SK-N-SH (cell line): ENCODE data around the gene CLASP1. TPM values are rescaled to one million over a fixed set of nuclear protein-coding genes. Genes with fewer than 3 reads are reported as not detected.

Experiments used
- CTCF ChIA-PET: fragments of 300-600, 350-600 bp; formaldehyde crosslinking; extraction: SDS; loops from one replicate; lab custom pipeline; 2021; lab: Yijun Ruan, JAX
- POLR2A ChIA-PET: fragments of 350-600 bp; sonication (Branson Sonifier 250); formaldehyde crosslinking; extraction: SDS; loops from one replicate; lab custom pipeline; 2020; ENCODE audit warnings: antibody characterized with exemption, inconsistent platforms; lab: Yijun Ruan, JAX
- DNase-seq: peaks from one replicate; pipeline ENCODE4 v3.0.0; 2012
- H2AFZ ChIP-seq: fragments of 200-600 bp; sonication (generic); 2 replicates; pipeline ENCODE4 v1.8.1; 2016; ENCODE audit warnings: antibody characterized with exemption, mild to moderate bottlenecking, low read depth
- H3F3A ChIP-seq: fragments of 200-600 bp; sonication (generic); replicated peaks from 2 replicates; pipeline ENCODE3; 2016; ENCODE audit warnings: antibody characterized with exemption, mild to moderate bottlenecking; ENCODE audit not compliant: insufficient read depth
- H3K27ac ChIP-seq, 2 experiments: fragments of 200-500 bp in 1 of 2; fragments of 200-600 bp in 1 of 2; sonication (Bioruptor generic) in 1 of 2; sonication (generic), shearing (Covaris generic) in 1 of 2; 2 replicates each; pipeline versions ENCODE4 v1.5.1 to v1.6.1; 2014 to 2016; ENCODE audit warnings: low read depth in 2 of 2, inconsistent platforms in 1 of 2, low read length in 1 of 2, mild to moderate bottlenecking in 1 of 2, mixed read lengths in 1 of 2
- H3K27me3 ChIP-seq: fragments of 200-600 bp; sonication (generic), shearing (Covaris generic); 2 replicates; pipeline ENCODE4 v1.6.1; 2016; ENCODE audit warnings: mixed run types; ENCODE audit not compliant: insufficient read depth
- H3K36me3 ChIP-seq, 2 experiments: fragments of 200-500 bp in 1 of 2; fragments of 200-600 bp in 1 of 2; sonication (Bioruptor generic) in 1 of 2; sonication (generic) in 1 of 2; replicated peaks in 1 of 2; 2 replicates each; pipeline versions ENCODE3 to v1.5.1; 2014 to 2016; ENCODE audit warnings: low read length in 1 of 2, mild to moderate bottlenecking in 1 of 2; ENCODE audit not compliant: insufficient read depth in 2 of 2, control insufficient read depth in 1 of 2
- H3K4me1 ChIP-seq, 2 experiments: fragments of 200-500 bp in 1 of 2; fragments of 200-600 bp in 1 of 2; sonication (Bioruptor generic) in 1 of 2; sonication (generic), shearing (Covaris generic) in 1 of 2; 2 replicates each; pipeline versions ENCODE4 v1.5.1 to v1.6.1; 2014 to 2016; ENCODE audit warnings: low read depth in 1 of 2, low read length in 1 of 2, mixed run types in 1 of 2; ENCODE audit not compliant: insufficient read depth in 2 of 2, control insufficient read depth in 1 of 2
- H3K4me2 ChIP-seq: fragments of 200-600 bp; sonication (generic), shearing (Covaris generic); 2 replicates; pipeline ENCODE4 v1.6.1; 2017; ENCODE audit warnings: mixed run types
- H3K4me3 ChIP-seq, 2 experiments: fragments of 200-500 bp in 1 of 2; fragments of 200-600 bp in 1 of 2; sonication (Bioruptor generic) in 1 of 2; sonication (generic), shearing (Covaris generic) in 1 of 2; 2 replicates each; pipeline versions ENCODE4 v1.5.1 to v1.8.1; 2014 to 2016; ENCODE audit warnings: low read depth in 2 of 2, inconsistent platforms in 1 of 2, low read length in 1 of 2, mild to moderate bottlenecking in 1 of 2, mixed read lengths in 1 of 2, moderate library complexity in 1 of 2
- H3K79me2 ChIP-seq: fragments of 200-600 bp; sonication (generic); 2 replicates; pipeline ENCODE4 v1.8.1; 2017; ENCODE audit warnings: mild to moderate bottlenecking; ENCODE audit not compliant: insufficient read depth
- H3K9ac ChIP-seq: fragments of 200-600 bp; sonication (generic); 2 replicates; pipeline ENCODE4 v1.6.1; 2017; ENCODE audit warnings: mixed run types
- H3K9me2 ChIP-seq: fragments of 200-600 bp; sonication (generic); 2 replicates; pipeline ENCODE4 v1.6.1; 2017; ENCODE audit warnings: mixed run types
- H3K9me3 ChIP-seq: fragments of 200-600 bp; sonication (generic); 2 replicates; pipeline ENCODE4 v1.6.1; 2017; ENCODE audit warnings: mixed run types, mild to moderate bottlenecking, moderate library complexity
- H4K20me1 ChIP-seq: fragments of 200-600 bp; sonication (generic); 2 replicates; pipeline ENCODE4 v1.6.1; 2017; ENCODE audit warnings: mild to moderate bottlenecking, mixed run types; ENCODE audit not compliant: insufficient read depth
- EZH2phosphoT487 ChIP-seq: fragments of 200-600 bp; sonication (generic); IDR thresholded peaks from 2 replicates; pipeline ENCODE4 v1.6.1; 2017; ENCODE audit warnings: low read depth, mixed run types, mild to moderate bottlenecking, antibody characterized with exemption, moderate library complexity, borderline replicate concordance
- FOSL2 ChIP-seq: IDR thresholded peaks from 2 replicates; pipeline ENCODE4 v1.4.0; 2012; ENCODE audit warnings: low read depth, mild to moderate bottlenecking, moderate library complexity, borderline replicate concordance
- GABPA ChIP-seq: IDR thresholded peaks from 2 replicates; pipeline ENCODE4 v1.4.0; 2012; ENCODE audit warnings: low read depth, mild to moderate bottlenecking
- GATA2 ChIP-seq: sonication (generic); formaldehyde crosslinking; IDR thresholded peaks from 2 replicates; pipeline ENCODE4 v1.5.0; 2020; ENCODE audit warnings: mild to moderate bottlenecking, missing genetic modification reagents
- JUND ChIP-seq: IDR thresholded peaks from 2 replicates; pipeline ENCODE4 v1.4.0; 2012
- MXI1 ChIP-seq: IDR thresholded peaks from 2 replicates; pipeline ENCODE4 v1.6.1; 2012; ENCODE audit warnings: mild to moderate bottlenecking, low read depth, low read length, improper control_type of control experiment
- NFIC ChIP-seq: IDR thresholded peaks from 2 replicates; pipeline ENCODE4 v1.4.0; 2012; ENCODE audit warnings: borderline replicate concordance
- NRF1 ChIP-seq: IDR thresholded peaks from 2 replicates; pipeline ENCODE4 v1.6.1; 2012; ENCODE audit warnings: low read depth, mild to moderate bottlenecking, low read length
- POLR2AphosphoS5 ChIP-seq: IDR thresholded peaks from 2 replicates; pipeline ENCODE4 v1.6.1; 2012; ENCODE audit warnings: low read depth, low read length
- RAD21 ChIP-seq: IDR thresholded peaks from 2 replicates; pipeline ENCODE4 v1.6.1; 2012; ENCODE audit warnings: mild to moderate bottlenecking, low read length
- RCOR1 ChIP-seq: fragments of 150-350 bp; IDR thresholded peaks from 2 replicates; pipeline ENCODE4 v1.6.1; 2017; ENCODE audit warnings: antibody characterized with exemption, low read length
- SMC3 ChIP-seq: IDR thresholded peaks from 2 replicates; pipeline ENCODE4 v1.6.1; 2012; ENCODE audit warnings: low read depth, low read length, improper control_type of control experiment
- TCF12 ChIP-seq: IDR thresholded peaks from 2 replicates; pipeline ENCODE4 v1.4.0; 2012
- TEAD4 ChIP-seq: IDR thresholded peaks from 2 replicates; pipeline ENCODE4 v1.4.0; 2012; ENCODE audit warnings: mild to moderate bottlenecking, borderline replicate concordance; ENCODE audit not compliant: insufficient read depth
- YY1 ChIP-seq: IDR thresholded peaks from 2 replicates; pipeline ENCODE4 v1.4.0; 2012; ENCODE audit warnings: low read depth, mild to moderate bottlenecking
- WGBS: methylation state at CpG from one replicate; pipeline ENCODE4 v1.1.6; 2017; ENCODE audit warnings: low lambda C conversion rate; 5-methylcytosine and 5-hydroxymethylcytosine counted together
- polyA plus RNA-seq, 3 experiments: library from polyadenylated mRNA; depleted of rRNA; stranded (reverse); fragments of >200 nt; gene quantifications; 2 replicates each; pipeline ENCODE4 v1.2.3, GENCODE V29; 2012
- TF ChIP-seq, protein P1 (sequence below): IDR thresholded peaks from 2 replicates; pipeline ENCODE4; 2012
- TF ChIP-seq, protein P2 (sequence below): IDR thresholded peaks from 2 replicates; pipeline ENCODE4 v1.4.0; 2012; ENCODE audit warnings: low read depth, borderline replicate concordance
- TF ChIP-seq, protein P3 (sequence below): IDR thresholded peaks from 2 replicates; pipeline ENCODE4 v1.4.0; 2012; ENCODE audit warnings: low read depth

The CLASP1 gene
- polyA plus RNA-seq, 1 of the 3 experiments (the other 2 are of a cell fraction), result 4.9 TPM

DNA sequence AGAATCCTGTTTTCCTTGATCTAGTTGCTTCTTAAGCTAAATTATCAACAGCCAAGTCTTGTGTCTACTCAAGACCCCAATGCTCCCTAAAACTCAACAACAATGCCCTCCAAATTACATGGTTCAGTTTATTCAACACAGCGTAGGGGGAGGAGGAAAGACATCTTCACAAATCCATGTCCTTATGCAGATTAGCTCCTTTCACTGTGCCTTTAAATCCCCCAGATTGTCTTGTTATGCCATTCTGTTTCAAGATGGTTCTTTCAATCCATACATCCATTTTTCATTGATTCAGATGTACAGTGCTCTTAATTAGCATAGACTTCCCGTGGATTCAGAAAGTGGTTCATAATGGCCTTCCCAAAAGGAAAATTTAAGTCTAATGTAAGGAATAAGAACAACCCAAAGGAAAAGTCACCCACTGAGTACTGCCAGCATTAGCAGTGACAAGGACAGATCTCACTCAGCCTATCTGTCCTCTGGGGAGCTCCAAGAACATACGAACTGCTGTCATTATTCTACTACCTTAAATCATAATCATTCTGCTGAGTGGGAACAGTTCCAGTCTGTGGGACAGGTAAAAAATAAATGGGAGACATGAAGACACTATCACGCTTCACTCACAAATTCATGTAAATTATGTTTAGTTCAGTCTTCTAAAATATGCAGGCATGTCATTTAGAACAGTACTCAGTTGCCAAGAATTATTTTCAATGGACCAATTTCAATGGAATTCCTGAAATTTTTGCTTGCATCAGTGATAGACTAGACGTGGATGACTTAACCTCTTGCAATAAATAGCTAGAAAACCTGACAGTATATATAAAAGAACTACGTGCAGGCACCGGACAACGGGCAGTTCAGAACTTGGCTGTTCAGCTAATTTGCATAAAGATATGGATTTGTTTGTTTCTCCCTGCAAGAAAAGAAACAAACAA is 177.5 kb downstream of the CLASP1 start:
- no peak overlapping the region for H2AFZ ChIP-seq
- TF ChIP-seq EZH2phosphoT487, result no peak
- peak; percentile 57; the same call in 1 of the 2 replicates for TF ChIP-seq NFIC
- peak; percentile 2; the same call in 1 of the 2 replicates for TF ChIP-seq FOSL2
- TF ChIP-seq TCF12, result peak; percentile 21; the same call in 1 of the 2 replicates
- TF ChIP-seq TEAD4, result peak; percentile 69; the same call in 1 of the 2 replicates
- TF ChIP-seq, protein P1, sequence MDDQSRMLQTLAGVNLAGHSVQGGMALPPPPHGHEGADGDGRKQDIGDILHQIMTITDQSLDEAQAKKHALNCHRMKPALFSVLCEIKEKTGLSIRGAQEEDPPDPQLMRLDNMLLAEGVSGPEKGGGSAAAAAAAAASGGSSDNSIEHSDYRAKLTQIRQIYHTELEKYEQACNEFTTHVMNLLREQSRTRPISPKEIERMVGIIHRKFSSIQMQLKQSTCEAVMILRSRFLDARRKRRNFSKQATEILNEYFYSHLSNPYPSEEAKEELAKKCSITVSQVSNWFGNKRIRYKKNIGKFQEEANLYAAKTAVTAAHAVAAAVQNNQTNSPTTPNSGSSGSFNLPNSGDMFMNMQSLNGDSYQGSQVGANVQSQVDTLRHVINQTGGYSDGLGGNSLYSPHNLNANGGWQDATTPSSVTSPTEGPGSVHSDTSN, result no peak
- TF ChIP-seq, protein P2, sequence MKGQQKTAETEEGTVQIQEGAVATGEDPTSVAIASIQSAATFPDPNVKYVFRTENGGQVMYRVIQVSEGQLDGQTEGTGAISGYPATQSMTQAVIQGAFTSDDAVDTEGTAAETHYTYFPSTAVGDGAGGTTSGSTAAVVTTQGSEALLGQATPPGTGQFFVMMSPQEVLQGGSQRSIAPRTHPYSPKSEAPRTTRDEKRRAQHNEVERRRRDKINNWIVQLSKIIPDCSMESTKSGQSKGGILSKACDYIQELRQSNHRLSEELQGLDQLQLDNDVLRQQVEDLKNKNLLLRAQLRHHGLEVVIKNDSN, result no peak
- H3K79me2 ChIP-seq, result peaks cover 38% of the 10 kb centered on the region; the same call in 1 of the 2 replicates
- peak overlapping the region; percentile 14; the same call in 1 of the 2 replicates for H3K4me2 ChIP-seq
- ChIA-PET CTCF (interaction anchor here (1.0 to 1.9 kb wide), 3 partner anchors 9 to 13 kb away, joined by 4 to 9 read pairs (median 6); no protein-coding TSS in a partner anchor), POLR2A (no interaction called here)
- no peaks in the 10 kb centered on the region for H3K9me3 ChIP-seq
- H3K9me2 ChIP-seq, result no peaks in the 10 kb centered on the region
- H3K9ac ChIP-seq, result no peak overlapping the region
- H3K36me3 ChIP-seq, result peaks cover 14 to 35% of the 10 kb centered on the region in 2 experiments
- DNase-seq, result no peak
- peak overlapping the region in 1 of 2 experiments; percentile 8; a peak in 1 of 4 replicates for H3K27ac ChIP-seq
- H4K20me1 ChIP-seq, result peaks cover 15% of the 10 kb centered on the region; the same call in 1 of the 2 replicates
- no peaks in the 10 kb centered on the region for H3K27me3 ChIP-seq
- WGBS, result 79% methylated on average over 8 of the region's 8 CpGs
- peaks cover 10 to 25% of the 10 kb centered on the region in 2 experiments for H3K4me1 ChIP-seq
- no peak overlapping the region for H3K4me3 ChIP-seq
- no peaks in the 10 kb centered on the region for H3F3A ChIP-seq

DNA sequence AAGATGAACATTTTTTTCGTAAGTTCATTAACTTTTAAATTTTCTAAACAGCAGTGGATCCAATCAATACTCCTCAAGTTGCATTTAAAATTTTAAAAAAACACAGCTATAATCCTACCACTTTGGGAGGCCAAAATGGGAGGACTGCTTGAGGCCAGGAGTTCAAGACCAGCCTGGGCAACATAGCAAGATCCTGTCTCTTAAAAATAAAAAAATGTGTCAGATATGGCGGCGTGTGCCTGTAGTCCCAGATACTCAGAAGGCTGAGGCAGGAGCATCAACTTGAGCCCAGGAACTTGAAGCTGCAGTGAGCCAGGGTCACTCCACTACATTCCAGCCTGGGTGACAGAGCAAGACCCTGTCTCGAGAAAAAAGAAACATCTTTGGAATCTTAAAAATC is 178.3 kb downstream of the CLASP1 start:
- Histone ChIP-seq H3K9me3 (no peaks in the 10 kb centered on the region), H3K79me2 (peaks cover 34% of the 10 kb centered on the region; the same call in 1 of the 2 replicates), H4K20me1 (peaks cover 6% of the 10 kb centered on the region; the same call in 1 of the 2 replicates), H3K27me3 (no peaks in the 10 kb centered on the region), H3K9ac (no peak overlapping the region), H3K36me3 (peaks cover 17 to 43% of the 10 kb centered on the region in 2 experiments), H3F3A (no peaks in the 10 kb centered on the region)
- TF ChIP-seq GABPA (no peak), SMC3 (no peak), RAD21 (no peak), JUND (no peak), POLR2AphosphoS5 (no peak), GATA2 (CRISPR knock-in tag) (no peak), MXI1 (no peak), YY1 (no peak), RCOR1 (no peak), NFIC (no peak), NRF1 (no peak)
- TF ChIP-seq, protein P3, sequence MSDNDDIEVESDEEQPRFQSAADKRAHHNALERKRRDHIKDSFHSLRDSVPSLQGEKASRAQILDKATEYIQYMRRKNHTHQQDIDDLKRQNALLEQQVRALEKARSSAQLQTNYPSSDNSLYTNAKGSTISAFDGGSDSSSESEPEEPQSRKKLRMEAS, result no peak
- TF ChIP-seq, all 33 proteins: peak for 0
- ChIA-PET CTCF (interaction anchor here (1.0 to 1.9 kb wide), 3 partner anchors 8 to 12 kb away, joined by 4 to 9 read pairs (median 6); no protein-coding TSS in a partner anchor), POLR2A (no interaction called here)
- Histone ChIP-seq H3K4me3 (no peak overlapping the region), H3K9me2 (no peaks in the 10 kb centered on the region), H3K4me1 (peaks cover 2 to 16% of the 10 kb centered on the region in 2 experiments), H3K4me2 (no peak overlapping the region), H3K27ac (no peak overlapping the region), H2AFZ (no peak overlapping the region)
- DNase-seq, result no peak
- WGBS, result 96% methylated on average over 4 of the region's 4 CpGs
